NCI-H82 (cell line): ENCODE measurements around the gene MOK.

Experiments used
- DNase-seq: peaks from one replicate; lab custom pipeline; 2025; lab: John Stamatoyannopoulos, UW

Gene MOK

GRCh38 chr14:102283631-102284129 is 21.3 kb downstream of the MOK start:
- DNase-seq: no peak

DNA sequence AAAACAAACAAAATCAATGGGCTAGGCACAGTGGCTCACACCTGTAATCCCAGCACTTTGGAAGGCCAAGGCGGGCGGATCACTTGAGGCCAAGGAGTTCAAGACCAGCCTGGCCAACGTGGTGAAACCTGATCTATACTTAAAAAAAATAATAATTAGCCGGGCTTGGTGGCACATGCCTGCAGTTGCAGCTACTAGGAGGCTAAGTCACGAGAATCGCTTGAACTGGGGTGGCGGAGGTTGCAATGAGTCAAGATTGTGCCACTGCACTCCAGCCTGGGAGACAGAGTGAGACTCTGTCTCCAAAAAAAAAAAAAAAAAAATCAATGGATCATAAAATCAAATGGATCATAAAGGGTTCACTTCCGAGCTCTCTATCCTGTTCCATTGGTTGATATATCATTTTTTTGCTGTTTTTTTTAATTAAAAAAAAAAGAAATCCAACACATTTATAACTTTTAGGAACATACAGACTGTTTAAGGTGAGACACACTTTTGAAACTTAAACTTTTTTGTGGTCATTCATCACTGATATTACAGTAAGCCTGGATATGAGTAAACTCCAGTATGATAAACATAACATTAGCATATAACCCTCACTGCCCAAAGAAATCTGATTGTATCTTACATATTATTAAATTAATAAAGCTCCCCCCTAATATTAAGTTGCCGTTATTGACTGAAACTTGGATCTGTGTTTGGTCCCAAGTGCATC is 22.1 kb downstream of the MOK start:
- DNase-seq: no peak

GRCh38 chr14:102280376-102280962 is 24.5 kb downstream of the MOK start:
- DNase-seq: no peak

- no peak for DNase-seq
These were observed 25.1 kb downstream of the MOK start for GRCh38 chr14:102279688-102280348.

DNA sequence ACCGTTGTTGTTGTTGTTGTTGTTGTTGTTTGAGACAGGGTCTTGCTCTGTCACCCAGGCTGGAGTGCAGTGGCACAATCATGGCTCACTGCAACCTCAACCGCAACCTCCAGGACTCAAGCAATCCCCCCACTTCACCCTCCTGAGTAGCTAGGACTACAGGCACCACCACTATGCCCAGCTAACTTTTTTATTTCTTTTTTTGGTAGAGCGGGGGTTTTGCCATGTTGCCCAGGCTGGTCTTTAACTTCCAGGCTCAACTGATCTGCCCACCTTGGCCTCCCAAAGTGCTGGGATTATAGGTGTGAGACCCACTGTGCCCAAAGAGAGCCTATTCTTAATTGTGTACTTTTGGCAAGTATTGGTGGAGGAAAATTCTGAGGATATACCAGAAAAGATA is 25.7 kb downstream of the MOK start:
- no peak for DNase-seq

DNA sequence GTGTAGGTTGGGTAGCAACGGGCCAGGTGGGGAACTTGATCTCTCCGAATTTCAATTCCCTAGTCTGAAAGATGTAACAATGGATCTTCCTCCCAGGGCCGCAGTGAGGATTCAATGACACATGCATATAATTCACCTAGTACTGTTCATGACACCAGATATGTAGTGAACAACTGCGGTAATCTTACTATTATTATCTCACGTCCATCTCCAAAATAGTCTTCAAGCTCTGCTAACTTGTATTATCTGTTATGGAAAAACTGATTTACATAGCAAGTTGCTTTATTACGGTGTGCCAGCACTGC is 26.4 kb downstream of the MOK start:
- no peak for DNase-seq

DNA sequence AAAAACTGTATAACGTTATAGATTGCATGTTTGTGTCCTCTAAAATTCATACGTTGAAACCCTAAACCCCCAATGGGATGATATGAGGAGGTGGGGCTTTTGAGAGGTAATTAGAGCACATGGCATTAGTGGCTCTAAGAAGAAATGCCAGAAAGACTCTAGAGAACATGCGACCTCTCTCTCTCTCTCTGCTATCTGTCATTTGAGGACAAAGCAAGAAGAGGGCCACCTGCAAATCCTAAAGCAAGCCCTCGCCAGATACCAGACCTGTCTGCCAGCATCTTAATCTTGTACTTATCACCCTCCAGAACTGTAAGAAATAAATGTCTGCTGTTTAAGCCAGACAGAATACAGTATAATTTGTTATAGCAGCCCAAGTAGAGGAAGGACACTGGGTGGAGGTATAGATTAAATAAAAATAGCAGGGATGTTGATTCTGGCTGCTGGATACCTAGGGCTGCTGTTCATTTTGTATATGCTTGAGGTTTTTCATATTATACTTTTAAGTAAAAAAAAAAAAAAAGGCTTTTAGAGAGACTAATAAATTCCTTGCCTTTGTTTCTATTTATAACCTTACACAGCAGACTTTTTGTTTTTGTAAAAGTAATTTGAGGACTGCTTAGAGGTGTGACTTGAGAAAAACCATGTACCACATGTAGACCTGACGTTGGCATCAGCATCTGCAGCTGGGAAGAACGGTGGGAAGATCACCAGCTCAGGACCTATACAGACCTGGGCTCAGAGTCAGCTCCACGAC is 26.9 kb downstream of the MOK start:
- DNase-seq: peak; percentile 33

DNA sequence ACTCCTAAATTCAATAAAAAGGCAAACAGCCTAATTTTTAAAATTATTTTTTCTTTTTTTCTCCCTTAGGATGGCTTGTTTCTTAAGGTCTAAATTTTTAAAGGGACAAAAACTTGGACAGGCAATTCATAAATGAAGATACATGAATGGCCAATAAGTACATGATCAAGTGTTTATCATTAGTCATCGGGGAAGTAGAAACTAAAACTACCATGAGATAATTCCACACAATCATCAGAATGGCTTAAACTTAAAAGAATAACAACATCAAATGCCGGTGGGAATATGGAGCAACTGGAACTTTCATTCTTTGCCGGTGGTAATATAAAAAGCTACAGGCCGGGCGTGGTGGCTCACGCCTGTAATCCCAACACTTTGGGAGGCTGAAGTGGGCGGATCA is 29.1 kb downstream of the MOK start:
- DNase-seq: no peak

- no peak for DNase-seq
These were observed 32.6 kb downstream of the MOK start for GRCh38 chr14:102272392-102272791.

DNA sequence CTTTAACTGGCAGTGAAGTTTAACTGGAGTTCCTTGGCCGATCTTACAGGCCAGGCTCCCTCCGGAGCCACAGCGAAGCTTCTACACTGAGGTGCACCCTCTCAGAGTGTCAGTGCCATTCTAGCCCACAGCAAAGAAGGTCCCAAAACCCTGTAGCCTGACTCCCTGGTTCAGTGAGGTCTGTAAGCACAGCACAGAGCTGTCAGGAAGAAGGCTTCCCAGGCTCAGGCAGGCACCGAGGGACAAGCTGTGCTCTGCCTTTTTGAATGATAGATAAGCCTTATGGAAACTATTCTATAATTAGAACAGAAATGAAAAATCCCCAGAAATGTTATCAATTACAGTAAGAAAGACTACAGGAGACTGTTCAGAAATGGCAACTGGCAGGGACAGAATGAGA is 40.2 kb downstream of the MOK start:
- no peak for DNase-seq

DNA sequence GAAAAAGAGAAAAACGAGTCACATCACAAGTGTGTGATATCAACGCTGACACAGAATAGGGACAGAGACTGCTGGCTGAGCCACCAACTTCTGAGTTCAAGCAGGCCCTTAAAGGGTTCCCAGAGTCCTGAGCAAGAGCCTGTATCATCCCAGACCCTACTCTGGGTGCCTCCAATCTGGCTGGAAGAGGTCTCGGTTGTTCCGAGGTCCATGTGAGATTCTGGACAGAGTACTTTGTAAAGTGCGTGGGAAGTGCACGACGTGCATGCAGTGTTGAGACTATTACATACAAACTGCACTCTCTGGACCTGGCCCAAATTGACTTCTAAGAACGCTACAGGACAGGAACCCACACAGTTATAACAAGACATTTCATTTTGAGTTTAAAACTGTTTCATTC is 40.6 kb downstream of the MOK start:
- no peak for DNase-seq

DNA sequence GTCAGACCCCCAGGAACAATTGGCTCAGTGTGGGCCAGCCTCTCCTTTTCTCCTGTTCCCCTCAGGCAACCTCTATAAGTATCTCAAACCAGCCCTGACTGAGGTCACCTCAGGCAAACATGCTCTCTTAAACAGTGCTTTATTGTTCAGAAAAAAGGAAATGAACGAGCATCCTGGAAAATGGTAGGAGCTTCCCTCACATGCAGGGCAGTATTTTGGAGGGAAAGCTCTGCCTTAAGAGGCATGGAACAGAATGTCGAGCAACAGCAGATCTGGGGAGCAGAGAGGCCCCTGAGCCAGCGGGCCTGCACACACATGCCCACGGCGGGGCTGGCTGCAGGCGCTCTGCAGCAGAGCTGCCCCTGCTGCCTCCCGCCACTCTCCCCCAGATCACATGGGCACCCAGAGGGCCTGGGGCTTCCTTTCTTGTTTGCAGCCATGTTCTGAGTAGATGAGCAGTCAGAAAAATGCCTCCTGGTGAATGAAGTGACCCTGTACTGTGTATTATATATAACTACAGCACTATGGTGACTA is 42.0 kb downstream of the MOK start:
- DNase-seq: peak; percentile 82

DNA sequence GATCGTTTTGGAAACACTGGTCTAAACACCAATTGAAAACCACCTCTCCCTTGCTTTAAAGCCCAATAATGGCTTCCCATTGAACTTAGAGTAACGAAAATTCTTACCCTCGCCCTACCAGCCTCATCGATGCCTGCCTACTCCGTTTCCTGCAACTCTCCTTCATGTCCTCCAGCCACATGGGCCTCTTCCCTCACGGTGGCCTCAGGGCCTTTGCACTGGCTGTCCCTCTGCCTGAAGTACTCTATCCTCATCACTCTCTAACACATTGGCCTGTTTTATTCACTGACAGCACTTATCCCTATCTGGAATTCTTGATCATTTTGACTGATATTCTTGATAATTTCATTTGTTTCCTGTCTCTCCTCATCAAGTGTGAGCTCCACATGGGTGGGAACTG is 46.8 kb downstream of the MOK start:
- DNase-seq: no peak

DNA sequence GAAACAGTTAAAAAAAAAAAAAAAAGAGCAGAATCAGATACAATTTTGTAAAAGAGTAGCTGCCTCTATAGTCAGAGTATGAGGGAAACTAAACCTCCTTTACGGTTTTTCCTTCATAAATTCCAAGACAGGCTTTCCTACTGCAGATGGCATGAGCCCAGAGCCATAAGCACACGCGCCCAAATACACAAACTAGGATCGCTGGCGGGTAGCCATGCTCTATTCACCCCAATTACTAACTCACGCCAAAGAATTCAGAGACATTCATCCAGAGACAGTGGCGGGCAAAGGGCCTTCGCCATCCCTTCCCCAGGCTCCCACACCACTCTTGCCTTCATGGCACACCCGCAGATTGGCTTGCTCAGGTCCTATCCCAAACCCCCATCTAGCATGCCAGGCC is 48.2 kb downstream of the MOK start:
- DNase-seq: no peak

DNA sequence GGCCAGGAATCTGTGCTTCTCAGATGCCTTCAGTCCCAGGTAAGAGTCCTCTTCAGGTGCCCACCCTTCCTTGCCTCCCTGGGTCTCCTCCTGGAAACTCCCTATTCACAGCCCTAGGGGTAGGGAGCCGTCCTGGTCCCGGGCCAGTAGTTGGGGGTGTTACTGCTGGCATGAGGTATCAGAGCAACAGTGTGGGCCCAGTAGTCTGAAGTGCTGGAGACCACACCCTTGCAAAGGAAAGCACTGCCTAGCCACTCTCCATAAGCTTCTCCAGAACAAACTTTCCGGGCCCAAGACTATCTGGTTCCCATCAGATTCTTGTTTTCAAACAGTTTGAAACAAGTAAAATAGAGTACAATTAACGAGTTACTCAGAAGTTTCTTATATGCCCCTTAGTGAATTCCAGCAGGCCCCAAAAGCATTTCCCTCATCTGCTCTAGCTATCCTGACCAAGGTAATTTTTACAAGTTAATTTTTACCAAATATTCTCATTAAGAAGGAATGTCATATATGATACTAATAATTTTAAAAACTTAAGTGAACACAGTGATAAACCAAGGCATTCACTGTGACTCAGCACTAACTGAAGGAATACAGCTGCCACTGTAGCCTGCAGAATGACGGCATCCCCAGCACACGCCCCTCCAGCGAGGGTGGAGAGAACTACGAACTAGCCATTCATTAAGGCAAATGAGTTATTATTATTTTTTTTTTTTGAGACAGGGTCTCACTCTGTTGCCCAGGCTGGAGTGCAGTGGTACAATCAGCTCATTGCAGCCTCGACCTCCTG is 49.4 kb downstream of the MOK start:
- DNase-seq: no peak

DNA sequence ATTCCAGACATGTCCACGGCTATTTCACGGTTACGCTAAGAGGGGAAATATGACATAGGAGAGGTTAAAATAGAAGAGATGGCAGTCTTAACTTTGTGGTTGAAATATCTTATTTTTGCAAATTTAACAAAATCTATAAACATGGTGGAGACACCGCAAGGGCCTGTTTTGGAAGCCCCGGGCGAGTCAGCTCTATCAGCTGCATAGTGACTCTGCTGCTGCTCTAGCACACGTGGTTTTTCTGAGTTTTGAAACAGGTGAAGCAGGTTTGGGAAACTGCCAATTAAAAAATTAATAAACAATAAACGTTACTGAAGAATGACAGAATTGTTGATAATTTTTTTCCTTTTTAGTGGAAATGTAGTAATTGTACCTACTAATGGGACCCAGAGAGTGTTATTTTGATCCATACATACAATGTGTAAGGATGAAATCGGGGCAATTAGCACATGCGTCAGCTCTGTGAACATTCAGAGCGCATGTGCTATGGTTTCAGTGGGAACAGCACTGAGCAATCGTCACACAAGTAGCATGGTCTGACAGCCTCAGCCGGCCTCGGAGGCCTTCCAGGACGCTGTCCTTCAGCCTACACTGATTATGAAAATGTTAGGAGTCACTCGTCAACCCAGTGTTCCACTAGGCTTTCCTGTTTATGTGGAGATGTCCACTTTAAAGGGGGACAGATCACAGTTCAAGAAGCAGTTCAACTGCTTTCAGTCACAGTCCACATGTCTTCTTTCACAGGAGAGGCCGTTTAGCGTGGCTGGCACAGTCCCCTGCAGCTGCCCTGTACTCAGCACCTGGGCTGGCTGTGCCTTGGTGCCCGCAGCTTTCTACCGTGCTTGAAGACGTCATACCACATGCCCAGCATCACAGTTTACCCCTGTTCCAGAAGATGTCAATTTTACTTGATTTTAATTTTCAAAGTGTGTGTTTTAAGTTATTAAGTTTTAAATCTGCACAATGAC is 51.8 kb downstream of the MOK start:
- no peak for DNase-seq

DNA sequence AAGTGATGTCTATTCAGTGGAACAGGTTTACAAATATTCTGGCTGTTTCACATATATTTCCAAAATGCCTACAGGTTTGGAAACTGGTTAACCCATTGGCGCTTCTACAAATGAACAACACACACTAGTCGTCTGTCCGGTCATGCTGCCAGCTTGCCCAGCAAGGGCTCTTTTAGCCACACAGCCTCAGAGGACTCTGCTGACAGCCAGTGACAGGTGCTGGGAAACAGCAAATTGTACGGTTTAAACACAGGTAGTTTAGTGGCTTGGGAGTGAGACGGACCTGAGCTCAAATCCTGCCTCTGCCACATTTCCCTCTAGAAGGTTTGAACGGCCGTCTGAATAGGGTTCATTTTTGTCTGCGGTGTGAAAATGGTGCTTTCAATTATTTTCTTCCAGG is 53.8 kb downstream of the MOK start:
- no peak for DNase-seq

GRCh38 chr14:102250636-102251035 is 54.3 kb downstream of the MOK start:
- DNase-seq: no peak

GRCh38 chr14:102249981-102250380 is 55.0 kb downstream of the MOK start:
- DNase-seq: no peak

GRCh38 chr14:102249041-102249440 is 55.9 kb downstream of the MOK start:
- DNase-seq: no peak

DNA sequence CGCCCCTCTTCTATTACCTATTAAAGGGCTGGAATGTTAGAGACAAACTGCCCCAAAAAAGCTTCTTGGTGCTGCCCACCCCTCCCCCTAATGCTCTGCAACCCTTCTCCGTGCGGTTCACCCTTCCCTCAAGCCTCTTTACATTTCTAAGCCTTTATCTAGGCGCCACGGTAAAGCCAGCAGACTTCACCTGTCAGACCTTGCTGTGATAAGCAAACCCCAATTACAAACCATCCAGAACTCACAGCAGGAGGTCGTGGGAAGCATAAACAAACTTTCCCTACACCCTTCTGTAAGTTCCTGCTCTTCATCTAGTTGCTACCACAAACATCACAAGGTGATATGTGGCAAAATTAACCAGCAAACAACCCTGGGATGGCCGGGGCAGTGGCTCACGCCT is 56.8 kb downstream of the MOK start:
- no peak for DNase-seq
